GM21526 (cell line): Measurements from ENCODE around the gene SLCO1B1.
"Not testable (repeated sequence)": the region's sequence is repeated elsewhere in the genome, so short reads cannot be mapped to it uniquely, and the experiment has no call there.

Source experiments
- ATAC-seq: cut with Tn5 transposase; IDR thresholded peaks from one replicate; pipeline ENCODE4 v1.9.1; 2021; ENCODE audit warnings: moderate library complexity; ENCODE audit not compliant: unreplicated experiment, low FRiP score

SLCO1B1 gene, protein sequence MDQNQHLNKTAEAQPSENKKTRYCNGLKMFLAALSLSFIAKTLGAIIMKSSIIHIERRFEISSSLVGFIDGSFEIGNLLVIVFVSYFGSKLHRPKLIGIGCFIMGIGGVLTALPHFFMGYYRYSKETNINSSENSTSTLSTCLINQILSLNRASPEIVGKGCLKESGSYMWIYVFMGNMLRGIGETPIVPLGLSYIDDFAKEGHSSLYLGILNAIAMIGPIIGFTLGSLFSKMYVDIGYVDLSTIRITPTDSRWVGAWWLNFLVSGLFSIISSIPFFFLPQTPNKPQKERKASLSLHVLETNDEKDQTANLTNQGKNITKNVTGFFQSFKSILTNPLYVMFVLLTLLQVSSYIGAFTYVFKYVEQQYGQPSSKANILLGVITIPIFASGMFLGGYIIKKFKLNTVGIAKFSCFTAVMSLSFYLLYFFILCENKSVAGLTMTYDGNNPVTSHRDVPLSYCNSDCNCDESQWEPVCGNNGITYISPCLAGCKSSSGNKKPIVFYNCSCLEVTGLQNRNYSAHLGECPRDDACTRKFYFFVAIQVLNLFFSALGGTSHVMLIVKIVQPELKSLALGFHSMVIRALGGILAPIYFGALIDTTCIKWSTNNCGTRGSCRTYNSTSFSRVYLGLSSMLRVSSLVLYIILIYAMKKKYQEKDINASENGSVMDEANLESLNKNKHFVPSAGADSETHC

DNA sequence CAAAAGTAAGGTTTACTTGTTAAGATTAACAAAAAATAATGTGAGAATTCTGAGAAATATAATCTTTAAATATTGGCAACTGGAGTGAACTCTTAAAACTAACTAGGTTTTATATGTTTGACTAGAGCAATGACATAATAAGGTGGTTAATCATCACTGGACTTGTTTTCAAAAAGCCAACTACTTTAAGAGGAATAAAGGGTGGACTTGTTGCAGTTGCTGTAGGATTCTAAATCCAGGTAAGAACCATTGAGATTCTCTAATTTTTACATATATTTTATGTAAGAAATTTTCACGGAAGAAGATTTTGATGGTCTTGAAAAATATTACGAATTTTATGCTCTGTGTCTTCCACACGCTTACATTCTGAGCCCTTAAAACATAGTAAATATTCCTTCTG is at the start of gene SLCO1B1:
Gene SLCO1B1, plus strand, starts transcription at position 197 of the 400 bp plus-strand sequence. CDS start 10,381 bp downstream, outside the sequence.
- ATAC-seq = no peak

DNA sequence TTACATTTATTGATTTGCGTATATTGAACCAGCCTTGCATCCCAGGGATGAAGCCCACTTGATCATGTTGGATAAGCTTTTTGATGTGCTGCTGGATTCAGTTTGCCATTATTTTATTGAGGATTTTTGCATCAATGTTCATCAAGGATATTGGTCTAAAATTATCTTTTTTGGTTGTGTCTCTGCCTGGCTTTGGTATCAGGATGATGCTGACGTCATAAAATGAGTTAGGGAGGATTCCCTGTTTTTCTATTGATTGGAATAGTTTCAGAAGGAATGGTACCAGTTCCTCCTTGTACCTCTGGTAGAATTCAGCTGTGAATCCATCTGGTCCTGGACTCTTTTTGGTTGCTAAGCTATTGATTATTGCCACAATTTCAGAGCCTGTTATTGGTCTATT is 46.2 kb upstream of the SLCO1B1 start:
- not testable (repeated sequence) for ATAC-seq

DNA sequence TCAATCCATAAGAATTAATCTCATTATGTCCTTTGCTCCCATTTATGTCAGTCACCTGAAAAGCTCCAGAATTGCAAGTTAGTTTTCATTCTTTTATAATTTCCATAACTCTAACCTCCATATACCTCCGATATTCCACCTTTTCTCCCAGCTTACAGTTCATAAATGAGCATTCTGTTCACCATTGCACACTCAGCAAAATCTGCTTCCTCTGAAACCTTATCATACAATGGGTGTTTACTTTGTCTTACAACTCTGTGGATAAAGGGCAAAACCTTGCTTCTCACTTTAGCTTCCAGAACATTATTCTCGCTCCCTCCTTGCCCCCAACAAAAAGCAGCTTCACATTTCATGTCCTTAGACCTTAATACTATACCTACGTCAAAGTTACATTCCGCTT is 19.3 kb upstream of the SLCO1B1 start:
- no peak for ATAC-seq

DNA sequence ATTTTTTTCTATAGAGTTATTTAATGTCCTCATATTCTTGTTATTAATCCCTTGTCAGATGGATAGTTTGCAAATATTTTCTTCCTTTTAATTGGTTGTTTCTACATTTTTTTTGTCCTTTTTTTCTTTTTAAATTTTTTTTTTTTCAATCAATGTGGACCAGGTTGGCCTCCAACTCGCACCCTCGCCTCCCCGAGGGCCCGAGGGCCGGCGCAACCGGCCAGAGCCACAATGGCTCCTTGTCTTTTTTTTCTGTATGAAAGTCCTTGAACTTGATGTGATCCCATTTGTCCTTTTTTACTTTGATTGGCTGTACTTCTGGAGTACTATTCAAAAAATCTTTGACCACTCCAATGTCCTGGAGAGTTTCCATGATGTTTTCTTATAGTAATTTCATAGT is 17.7 kb upstream of the SLCO1B1 start:
- no peak for ATAC-seq

DNA sequence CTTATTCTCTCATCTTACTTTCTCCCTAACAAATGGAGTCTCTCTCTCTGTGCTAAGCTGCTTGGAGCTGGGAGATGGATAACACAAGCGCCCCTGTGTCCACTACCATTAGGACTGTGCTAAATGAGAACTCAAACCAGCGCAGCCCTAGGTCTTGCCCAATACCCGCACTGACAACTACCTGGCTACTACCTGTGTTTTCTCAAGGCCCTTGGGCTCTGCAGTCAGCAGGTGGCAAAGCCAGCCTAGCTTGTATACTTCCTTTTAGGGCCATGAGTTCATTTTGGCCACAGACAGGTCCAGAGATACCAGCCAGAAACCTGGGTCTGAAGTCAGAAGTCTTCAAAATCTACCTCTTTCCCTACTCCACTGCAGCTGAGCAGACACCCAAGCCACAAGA is 13.0 kb upstream of the SLCO1B1 start:
- no peak for ATAC-seq

DNA sequence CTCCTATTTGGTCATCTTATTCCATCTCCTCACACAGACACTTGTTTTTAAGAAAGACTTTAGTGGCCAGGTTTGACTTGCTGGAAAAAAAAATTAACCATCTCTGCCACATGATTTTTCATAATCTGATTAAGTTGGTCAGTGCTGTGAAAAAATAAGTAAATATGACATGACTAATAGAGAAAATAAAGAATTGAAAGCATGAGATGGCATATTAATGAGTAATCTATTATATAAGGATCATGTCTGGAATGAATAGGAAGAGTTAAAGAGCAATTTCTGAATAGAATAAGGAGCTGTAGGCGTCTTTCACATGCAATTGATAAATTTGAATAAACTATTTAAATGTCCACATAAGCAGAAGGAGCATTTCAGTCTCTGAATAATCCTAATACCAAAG is 12.2 kb upstream of the SLCO1B1 start:
- no peak for ATAC-seq

DNA sequence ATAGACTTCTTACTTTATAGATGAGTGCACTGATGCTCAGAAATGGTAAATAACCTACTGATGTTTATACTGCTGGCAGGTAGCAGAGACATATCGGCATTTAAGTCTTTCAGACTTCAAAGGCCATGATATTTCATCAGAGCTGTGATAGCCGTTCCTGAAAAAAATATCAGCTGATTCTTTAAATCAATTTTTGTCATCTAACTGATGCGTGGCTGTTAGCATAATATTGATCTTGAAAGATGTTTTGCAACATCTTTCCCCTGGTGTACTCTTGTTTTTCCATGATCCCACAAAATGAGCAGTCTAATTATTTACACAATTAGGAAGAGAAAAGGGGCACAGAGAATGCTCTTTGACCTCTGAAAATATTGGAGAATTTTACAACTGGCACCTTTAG is 1.6 kb upstream of the SLCO1B1 start:
- no peak for ATAC-seq

DNA sequence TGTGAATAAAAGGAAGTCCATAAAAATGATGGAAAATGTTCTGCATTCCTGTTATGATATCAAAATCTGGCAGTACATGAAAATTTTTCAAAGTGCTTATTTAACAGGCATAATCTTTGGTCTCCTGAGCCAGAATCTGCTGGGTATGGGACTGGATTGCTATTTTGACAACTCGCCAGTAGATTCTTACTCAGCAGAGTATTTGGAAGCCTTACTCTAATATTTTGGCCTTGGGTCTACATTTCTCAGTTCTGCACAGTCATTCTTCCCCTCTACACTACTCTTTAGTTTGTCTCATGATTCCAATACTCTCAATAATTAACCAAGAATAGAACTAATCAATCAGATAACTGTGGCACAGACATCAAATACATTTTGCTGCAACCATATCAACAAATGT is 1.1 kb upstream of the SLCO1B1 start:
- no peak for ATAC-seq

DNA sequence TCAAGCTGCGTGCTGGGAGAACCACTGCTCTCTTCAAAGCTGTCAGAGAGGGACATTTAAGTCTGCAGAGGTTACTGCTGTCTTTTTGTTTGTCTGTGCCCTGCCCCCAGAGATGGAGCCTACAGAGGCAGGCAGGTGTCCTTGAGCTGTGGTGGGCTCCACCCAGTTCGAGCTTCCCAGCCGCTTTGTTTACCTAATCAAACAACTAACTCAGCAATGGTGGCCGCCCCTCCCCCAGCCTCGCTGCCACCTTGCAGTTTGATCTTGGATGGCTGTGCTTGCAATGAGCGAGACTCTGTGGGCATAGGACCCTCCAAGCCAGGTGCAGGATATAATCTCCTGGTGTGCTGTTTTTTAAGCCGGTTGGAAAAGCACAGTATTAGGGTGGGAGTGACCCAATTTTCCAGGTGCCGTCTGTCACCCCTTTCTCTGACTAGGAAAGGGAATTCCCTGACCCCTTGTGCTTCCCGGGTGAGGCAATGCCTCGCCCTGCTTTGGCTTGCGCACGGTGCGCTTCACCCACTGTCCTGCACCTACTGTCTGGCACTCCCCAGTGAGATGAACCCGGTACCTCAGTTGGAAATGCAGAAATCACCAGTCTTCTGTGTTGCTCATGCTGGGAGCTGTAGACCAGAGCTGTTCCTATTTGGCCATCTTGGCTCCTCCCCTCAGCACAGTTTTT is 6.5 kb downstream of the SLCO1B1 start:
- ATAC-seq = not testable (repeated sequence)

DNA sequence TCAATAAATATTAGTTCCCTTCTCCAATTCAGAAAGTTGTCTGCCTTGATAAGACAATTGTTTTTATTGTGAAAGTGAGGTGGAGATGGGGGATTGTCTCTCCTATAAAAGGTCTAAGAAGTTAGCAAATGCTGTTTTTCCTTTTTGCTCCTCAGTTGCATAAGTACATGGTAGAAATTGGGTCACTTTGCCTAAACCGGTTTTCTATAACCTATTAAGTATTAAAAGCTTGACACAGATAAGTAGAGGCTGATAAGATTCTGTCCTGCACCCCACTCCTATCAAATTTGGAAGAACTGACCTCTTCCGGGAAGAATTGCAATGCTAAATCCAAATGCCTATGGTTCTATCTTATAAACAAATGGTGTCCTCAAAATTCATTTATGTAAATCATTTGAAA is 7.0 kb downstream of the SLCO1B1 start:
- no peak for ATAC-seq

GRCh38 chr12:21144309-21144708 is 13.3 kb downstream of the SLCO1B1 start:
- ATAC-seq = no peak

GRCh38 chr12:21149861-21150260 is 18.9 kb downstream of the SLCO1B1 start:
- ATAC-seq = not testable (repeated sequence)

- no peak for ATAC-seq
Observed at GRCh38 chr12:21151184-21151583, 20.2 kb downstream of the SLCO1B1 start.

- ATAC-seq = no peak
Observed at GRCh38 chr12:21155522-21156351, 24.7 kb downstream of the SLCO1B1 start.

DNA sequence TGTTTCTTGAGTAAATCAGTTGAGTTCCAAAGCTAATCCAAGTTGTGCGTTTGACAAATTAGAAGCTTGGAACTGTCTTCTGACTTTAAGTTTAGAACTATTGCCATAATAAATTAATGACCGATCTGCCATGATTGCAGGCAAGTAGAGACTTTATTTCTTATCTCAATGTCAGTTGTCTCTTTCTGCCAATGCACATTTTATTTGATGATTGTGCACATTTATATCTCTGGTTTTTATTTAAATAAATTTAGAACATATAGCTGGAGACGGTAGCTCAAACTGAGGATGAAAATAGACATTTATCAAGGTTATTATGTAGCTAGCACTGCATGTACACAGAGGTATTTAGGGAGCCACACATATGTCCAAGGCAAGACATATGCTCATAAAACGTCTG is 34.1 kb downstream of the SLCO1B1 start:
- ATAC-seq = no peak

- peak; percentile 81 for ATAC-seq
Observed at GRCh38 chr12:21169878-21170472, 39.0 kb downstream of the SLCO1B1 start.

GRCh38 chr12:21172079-21172478 is 41.1 kb downstream of the SLCO1B1 start:
- no peak for ATAC-seq

- no peak for ATAC-seq
Observed at GRCh38 chr12:21183721-21184275, 52.8 kb downstream of the SLCO1B1 start.

GRCh38 chr12:21190016-21190415 is 59.0 kb downstream of the SLCO1B1 start:
- no peak for ATAC-seq

GRCh38 chr12:21214433-21214832 is 83.4 kb downstream of the SLCO1B1 start:
- not testable (repeated sequence) for ATAC-seq
